ENCODE results near the gene PRDM13. TPM values are rescaled to one million over a fixed set of nuclear protein-coding genes. Genes with fewer than 3 reads are reported as not detected.

PRDM13 gene
- total RNA-seq, 2 experiments from 2014 or later = not detected

- DNase-seq = no peak
- no peak overlapping the region for H3K4me3 Mint-ChIP-seq
- H3K27me3 Mint-ChIP-seq = peaks cover 92% of the 10 kb centered on the region
- POLR2A ChIA-PET = interaction anchor here (0.6 kb wide), 1 partner anchor 12 kb away, joined by 3 read pairs; no protein-coding TSS in a partner anchor
- CTCF ChIA-PET = interaction anchor here (0.8 to 1.7 kb wide), 4 partner anchors 13 to 25 kb away, joined by 3 to 6 read pairs (median 4); no protein-coding TSS in a partner anchor
- H3K36me3 Mint-ChIP-seq (ENCODE audit: low read depth) = no peaks in the 10 kb centered on the region
- peaks cover 52% of the 10 kb centered on the region for H3K4me1 Mint-ChIP-seq
- H3K27ac Mint-ChIP-seq = peak overlapping the region; percentile 25
- H3K9me3 Mint-ChIP-seq = peaks cover 2% of the 10 kb centered on the region
These were observed 893 bp downstream of the PRDM13 start for GRCh38 chr6:99607416-99608036.

GRCh38 chr6:99608059-99608885 lies 1.6 kb downstream of the PRDM13 start:
- H3K4me1 Mint-ChIP-seq = peaks cover 47% of the 10 kb centered on the region
- no peak for DNase-seq
- H3K9me3 Mint-ChIP-seq = peaks cover 2% of the 10 kb centered on the region
- H3K27ac Mint-ChIP-seq = no peak overlapping the region
- ChIA-PET CTCF (interaction anchor here (0.8 to 1.9 kb wide), 7 partner anchors 10 to 852 kb away, joined by 3 to 6 read pairs (median 5); no protein-coding TSS in a partner anchor), POLR2A (no interaction called here)
- H3K36me3 Mint-ChIP-seq (ENCODE audit: low read depth) = no peaks in the 10 kb centered on the region
- H3K4me3 Mint-ChIP-seq = no peak overlapping the region
- H3K27me3 Mint-ChIP-seq = peaks cover 92% of the 10 kb centered on the region

GRCh38 chr6:99608886-99609482 lies 2.4 kb downstream of the PRDM13 start:
- Mint-ChIP-seq H3K27ac (no peak overlapping the region), H3K9me3 (peaks cover 2% of the 10 kb centered on the region), H3K4me3 (no peak overlapping the region), H3K27me3 (peaks cover 85% of the 10 kb centered on the region), H3K4me1 (peaks cover 41% of the 10 kb centered on the region), H3K36me3 (ENCODE audit: low read depth) (no peaks in the 10 kb centered on the region)
- POLR2A ChIA-PET = no interaction called here
- CTCF ChIA-PET = interaction anchor here (1.0 to 1.9 kb wide), 6 partner anchors 9 to 851 kb away, joined by 3 to 6 read pairs (median 4); no protein-coding TSS in a partner anchor
- DNase-seq = no peak

- CTCF ChIA-PET = interaction anchor here (0.5 to 1.9 kb wide), 4 partner anchors 9 to 841 kb away, joined by 3 to 6 read pairs (median 4); no protein-coding TSS in a partner anchor
- H3K4me3 Mint-ChIP-seq = no peak overlapping the region
These were observed 3.4 kb downstream of the PRDM13 start for GRCh38 chr6:99609905-99610489.

GRCh38 chr6:99611148-99611547 lies 4.5 kb downstream of the PRDM13 start:
- ChIA-PET POLR2A (no interaction called here), CTCF (interaction anchor here (1.7 kb wide), 1 partner anchor 23 kb away, joined by 5 read pairs; no protein-coding TSS in a partner anchor)
- Mint-ChIP-seq H3K27me3 (peaks cover 82% of the 10 kb centered on the region), H3K27ac (no peak overlapping the region), H3K9me3 (peaks cover 2% of the 10 kb centered on the region), H3K36me3 (ENCODE audit: low read depth) (peaks cover 1% of the 10 kb centered on the region), H3K4me1 (peaks cover 39% of the 10 kb centered on the region), H3K4me3 (no peak overlapping the region)
- DNase-seq = no peak

More at GRCh38 chr6:99609905-99610489, 3.4 kb downstream of the PRDM13 start:
- POLR2A ChIA-PET = no interaction called here
- H3K27ac Mint-ChIP-seq = no peak overlapping the region
- no peak for DNase-seq
- H3K9me3 Mint-ChIP-seq = peaks cover 2% of the 10 kb centered on the region
- peaks cover 1% of the 10 kb centered on the region for H3K36me3 Mint-ChIP-seq (ENCODE audit: low read depth)
- H3K4me1 Mint-ChIP-seq = peaks cover 39% of the 10 kb centered on the region
- H3K27me3 Mint-ChIP-seq = peaks cover 84% of the 10 kb centered on the region

GRCh38 chr6:99612551-99613408 lies 6.1 kb downstream of the PRDM13 start:
- H3K27me3 Mint-ChIP-seq = peaks cover 81% of the 10 kb centered on the region
- peak overlapping the region; percentile 25 for H3K4me3 Mint-ChIP-seq
- peaks cover 2% of the 10 kb centered on the region for H3K9me3 Mint-ChIP-seq
- H3K36me3 Mint-ChIP-seq (ENCODE audit: low read depth) = peaks cover 1% of the 10 kb centered on the region
- ChIA-PET CTCF (interaction anchor here (0.7 to 1.1 kb wide), 3 partner anchors 11 to 44 kb away, joined by 3 read pairs; partner anchors contain the start of gene CCNC), POLR2A (no interaction called here)
- H3K27ac Mint-ChIP-seq = no peak overlapping the region
- peaks cover 39% of the 10 kb centered on the region for H3K4me1 Mint-ChIP-seq
- no peak for DNase-seq

GRCh38 chr6:99613409-99613704 lies 6.7 kb downstream of the PRDM13 start:
- peaks cover 81% of the 10 kb centered on the region for H3K27me3 Mint-ChIP-seq
- H3K27ac Mint-ChIP-seq = no peak overlapping the region
- H3K36me3 Mint-ChIP-seq (ENCODE audit: low read depth) = peaks cover 1% of the 10 kb centered on the region
- peaks cover 4% of the 10 kb centered on the region for H3K9me3 Mint-ChIP-seq
- ChIA-PET CTCF (interaction anchor here (0.7 to 1.1 kb wide), 3 partner anchors 12 to 45 kb away, joined by 3 read pairs; partner anchors contain the start of gene CCNC), POLR2A (no interaction called here)
- peak overlapping the region; percentile 36 for H3K4me3 Mint-ChIP-seq
- peaks cover 39% of the 10 kb centered on the region for H3K4me1 Mint-ChIP-seq
- DNase-seq = peak; percentile 33

GRCh38 chr6:99613705-99614429 lies 7.2 kb downstream of the PRDM13 start:
- ChIA-PET POLR2A (no interaction called here), CTCF (interaction anchor here (0.8 to 1.1 kb wide), 2 partner anchors 13 to 45 kb away, joined by 3 read pairs; partner anchors contain the start of gene CCNC)
- peaks cover 79% of the 10 kb centered on the region for H3K27me3 Mint-ChIP-seq
- peaks cover 5% of the 10 kb centered on the region for H3K9me3 Mint-ChIP-seq
- H3K27ac Mint-ChIP-seq = no peak overlapping the region
- peaks cover 1% of the 10 kb centered on the region for H3K36me3 Mint-ChIP-seq (ENCODE audit: low read depth)
- H3K4me3 Mint-ChIP-seq = peak overlapping the region; percentile 59
- H3K4me1 Mint-ChIP-seq = peaks cover 37% of the 10 kb centered on the region
- no peak for DNase-seq

GRCh38 chr6:99614430-99615186 lies 8.0 kb downstream of the PRDM13 start:
- Mint-ChIP-seq H3K9me3 (peaks cover 5% of the 10 kb centered on the region), H3K4me1 (peaks cover 32% of the 10 kb centered on the region), H3K27me3 (peaks cover 80% of the 10 kb centered on the region), H3K4me3 (peak overlapping the region; percentile 59), H3K27ac (peak overlapping the region; percentile 64), H3K36me3 (ENCODE audit: low read depth) (peaks cover 1% of the 10 kb centered on the region)
- ChIA-PET POLR2A (no interaction called here), CTCF (interaction anchor here (1.1 kb wide), 1 partner anchor 13 kb away, joined by 3 read pairs; no protein-coding TSS in a partner anchor)
- DNase-seq = peak; percentile 38

- peaks cover 13% of the 10 kb centered on the region for H3K4me1 Mint-ChIP-seq
- DNase-seq = no peak
- POLR2A ChIA-PET = no interaction called here
- CTCF ChIA-PET = interaction anchor here (0.9 to 1.5 kb wide), 2 partner anchors 13 to 28 kb away, joined by 3 read pairs; no protein-coding TSS in a partner anchor
- H3K9me3 Mint-ChIP-seq = peaks cover 3% of the 10 kb centered on the region
- no peak overlapping the region for H3K4me3 Mint-ChIP-seq
- H3K36me3 Mint-ChIP-seq (ENCODE audit: low read depth) = peaks cover 1% of the 10 kb centered on the region
- no peak overlapping the region for H3K27ac Mint-ChIP-seq
- peaks cover 79% of the 10 kb centered on the region for H3K27me3 Mint-ChIP-seq
These were observed 10.5 kb downstream of the PRDM13 start for GRCh38 chr6:99617131-99617530.

Measured in activated CD4-positive, alpha-beta T cell treated with anti-CD3 and anti-CD28 coated beads, Interleukin-2, amount 10 ng/mL, durations not matched to agents 7 days and 5 days (primary cell).